Body of pancreas (tissue), 4 donors: ENCODE measurements around the gene WRAP73.

Source experiments
- POLR2A ChIP-seq, 3 donors: fragments of 450-650 bp; IDR thresholded peaks; one replicate each; pipeline ENCODE4 v1.6.1; 2016; ENCODE audit warnings: antibody characterized with exemption in 3 of 3, mild to moderate bottlenecking in 2 of 3
- TF ChIP-seq, protein P1 (sequence below), 7 experiments: fragments of 450-650 bp in 4 of 7; fragments of 200-600 bp in 3 of 7; sonication (generic) in 3 of 7; IDR thresholded peaks; one replicate each; pipeline ENCODE4 v1.5.1; 2016 to 2019; ENCODE audit warnings: antibody characterized with exemption in 7 of 7

DNA sequence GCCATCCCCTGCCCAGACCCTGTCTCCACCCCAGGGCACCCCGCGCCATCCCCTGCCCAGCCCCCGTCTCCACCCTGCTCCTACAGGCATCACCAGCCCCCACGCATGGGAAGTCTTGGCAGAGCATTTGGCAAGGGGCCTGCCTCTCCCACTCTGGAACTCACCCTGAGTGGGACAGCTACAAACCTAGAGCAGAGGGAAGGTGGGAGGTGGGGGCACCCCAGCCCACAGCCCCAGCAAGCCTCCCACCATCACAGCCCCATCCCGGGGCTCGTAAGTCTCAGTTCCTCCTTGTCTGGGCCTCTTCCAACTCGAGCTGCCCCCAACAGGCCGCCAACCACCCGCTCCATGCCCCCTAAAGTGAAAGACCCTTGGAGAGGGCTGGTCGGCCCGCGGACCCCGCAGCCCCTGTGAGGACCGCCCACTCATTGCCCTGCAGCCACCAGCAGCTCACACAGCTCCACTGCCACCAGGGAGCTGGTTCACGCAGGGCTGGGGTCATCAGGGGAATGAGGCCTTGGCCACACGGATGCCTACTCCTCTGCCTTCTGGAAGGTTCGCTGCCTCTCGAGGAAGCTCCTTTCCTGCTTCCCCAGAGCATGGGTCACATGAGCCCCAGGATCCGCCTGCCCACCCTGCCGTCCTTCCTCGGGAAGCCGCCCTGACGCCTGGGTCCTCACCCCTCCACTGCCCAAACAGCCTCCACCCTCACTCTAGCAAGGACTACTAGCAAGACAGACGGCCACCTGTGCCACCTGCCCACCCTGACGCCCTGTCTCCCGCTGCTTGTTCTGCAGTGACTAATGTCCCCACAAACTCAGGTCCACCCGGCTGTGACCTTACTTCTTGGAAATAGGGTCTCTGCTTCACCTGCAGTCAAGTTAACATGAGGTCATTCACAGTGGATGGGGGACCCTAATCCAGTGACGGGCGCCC lies 53.0 kb downstream of the WRAP73 start:
- TF ChIP-seq, protein P1, sequence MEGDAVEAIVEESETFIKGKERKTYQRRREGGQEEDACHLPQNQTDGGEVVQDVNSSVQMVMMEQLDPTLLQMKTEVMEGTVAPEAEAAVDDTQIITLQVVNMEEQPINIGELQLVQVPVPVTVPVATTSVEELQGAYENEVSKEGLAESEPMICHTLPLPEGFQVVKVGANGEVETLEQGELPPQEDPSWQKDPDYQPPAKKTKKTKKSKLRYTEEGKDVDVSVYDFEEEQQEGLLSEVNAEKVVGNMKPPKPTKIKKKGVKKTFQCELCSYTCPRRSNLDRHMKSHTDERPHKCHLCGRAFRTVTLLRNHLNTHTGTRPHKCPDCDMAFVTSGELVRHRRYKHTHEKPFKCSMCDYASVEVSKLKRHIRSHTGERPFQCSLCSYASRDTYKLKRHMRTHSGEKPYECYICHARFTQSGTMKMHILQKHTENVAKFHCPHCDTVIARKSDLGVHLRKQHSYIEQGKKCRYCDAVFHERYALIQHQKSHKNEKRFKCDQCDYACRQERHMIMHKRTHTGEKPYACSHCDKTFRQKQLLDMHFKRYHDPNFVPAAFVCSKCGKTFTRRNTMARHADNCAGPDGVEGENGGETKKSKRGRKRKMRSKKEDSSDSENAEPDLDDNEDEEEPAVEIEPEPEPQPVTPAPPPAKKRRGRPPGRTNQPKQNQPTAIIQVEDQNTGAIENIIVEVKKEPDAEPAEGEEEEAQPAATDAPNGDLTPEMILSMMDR (IDR thresholded peaks at IDR 0.05), result no peak
- TF ChIP-seq POLR2A (IDR thresholded peaks at IDR 0.05), result no peak
